Transverse colon (tissue), 4 donors: Measurements from ENCODE around the gene PPFIA3.

Source experiments
- POLR2A ChIP-seq: fragments of 450-650 bp; IDR thresholded peaks from one replicate; pipeline ENCODE4 v1.6.1; 2016; ENCODE audit warnings: antibody characterized with exemption, mild to moderate bottlenecking, moderate library complexity
- POLR2AphosphoS5 ChIP-seq, 3 donors: sonication (generic); formaldehyde crosslinking; IDR thresholded peaks; one replicate each; pipeline ENCODE4 v1.6.1; 2016; ENCODE audit warnings: antibody characterized with exemption in 3 of 3
- TF ChIP-seq, protein P1 (sequence below), 5 experiments: fragments of 200-600 bp in 3 of 5; fragments of 450-650 bp in 2 of 5; sonication (generic) in 3 of 5; IDR thresholded peaks; 1 replicate in 2 of 5; 2 replicates in 3 of 5; pipeline ENCODE4 v1.5.1; 2016 to 2017; ENCODE audit warnings: antibody characterized with exemption in 5 of 5, inconsistent platforms in 3 of 5, mild to moderate bottlenecking in 2 of 5, moderate library complexity in 1 of 5

DNA sequence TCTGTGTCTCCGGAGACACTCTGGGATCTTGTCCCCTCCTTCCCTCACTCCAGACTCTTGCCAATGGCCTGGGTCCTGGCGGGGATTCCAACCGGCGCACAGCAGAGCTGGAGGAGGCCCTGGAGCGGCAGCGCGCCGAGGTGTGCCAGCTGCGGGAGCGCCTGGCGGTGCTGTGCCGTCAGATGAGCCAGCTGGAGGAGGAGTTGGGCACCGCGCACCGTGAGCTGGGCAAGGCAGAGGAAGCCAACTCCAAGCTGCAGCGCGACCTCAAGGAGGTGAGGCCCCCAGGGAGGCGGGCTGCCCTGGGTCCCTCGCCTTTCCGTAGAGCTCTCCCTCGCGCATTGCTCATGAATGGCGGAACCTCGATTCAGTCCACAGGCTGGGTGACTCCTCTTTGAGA is 11.0 kb downstream of the PPFIA3 start:
- TF ChIP-seq, protein P1, sequence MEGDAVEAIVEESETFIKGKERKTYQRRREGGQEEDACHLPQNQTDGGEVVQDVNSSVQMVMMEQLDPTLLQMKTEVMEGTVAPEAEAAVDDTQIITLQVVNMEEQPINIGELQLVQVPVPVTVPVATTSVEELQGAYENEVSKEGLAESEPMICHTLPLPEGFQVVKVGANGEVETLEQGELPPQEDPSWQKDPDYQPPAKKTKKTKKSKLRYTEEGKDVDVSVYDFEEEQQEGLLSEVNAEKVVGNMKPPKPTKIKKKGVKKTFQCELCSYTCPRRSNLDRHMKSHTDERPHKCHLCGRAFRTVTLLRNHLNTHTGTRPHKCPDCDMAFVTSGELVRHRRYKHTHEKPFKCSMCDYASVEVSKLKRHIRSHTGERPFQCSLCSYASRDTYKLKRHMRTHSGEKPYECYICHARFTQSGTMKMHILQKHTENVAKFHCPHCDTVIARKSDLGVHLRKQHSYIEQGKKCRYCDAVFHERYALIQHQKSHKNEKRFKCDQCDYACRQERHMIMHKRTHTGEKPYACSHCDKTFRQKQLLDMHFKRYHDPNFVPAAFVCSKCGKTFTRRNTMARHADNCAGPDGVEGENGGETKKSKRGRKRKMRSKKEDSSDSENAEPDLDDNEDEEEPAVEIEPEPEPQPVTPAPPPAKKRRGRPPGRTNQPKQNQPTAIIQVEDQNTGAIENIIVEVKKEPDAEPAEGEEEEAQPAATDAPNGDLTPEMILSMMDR (IDR thresholded peaks at IDR 0.05): no peak
- TF ChIP-seq POLR2AphosphoS5 (IDR thresholded peaks at IDR 0.05): no peak
- no peak for TF ChIP-seq POLR2A
